ENCODE measurements around the gene ERBB2. TPM values are rescaled to one million over a fixed set of nuclear protein-coding genes. Genes with fewer than 3 reads are reported as not detected.

Gene ERBB2
- total and polyA plus RNA-seq, 2 of the 8 experiments (the other 6 are each of a cell fraction or from before 2014, with no cell fraction given): 183 to 394 TPM

DNA sequence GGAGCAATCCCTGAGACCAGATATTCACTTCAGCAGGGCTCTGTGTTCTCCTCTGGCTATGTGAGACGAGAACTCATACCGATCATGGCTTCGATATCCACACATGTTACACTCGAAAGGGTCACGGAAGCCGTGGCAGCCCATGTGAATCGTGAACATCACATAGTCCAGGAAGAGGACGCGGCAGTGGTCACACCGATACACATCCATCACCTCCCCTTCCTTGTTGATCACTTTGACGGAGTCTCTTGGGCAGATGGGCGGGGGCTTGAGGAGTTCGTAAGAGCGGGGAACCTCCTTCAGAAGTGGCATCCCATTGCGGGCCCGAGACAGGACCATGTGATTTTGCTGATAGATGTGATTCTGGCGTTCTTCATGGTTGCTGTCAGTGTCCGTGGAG, 65.9 kb downstream of the ERBB2 start:
- Histone ChIP-seq H3K79me1 (ENCODE audit: low read depth, low read length) (no peaks in the 10 kb centered on the region), H4K91ac (replicated peaks; ENCODE audit: insufficient read length, low read length) (no peak overlapping the region), H3K4me2 (ENCODE audit: insufficient read depth in 1 of 2, low read depth in 2 of 2, low read length in 2 of 2) (no peak overlapping the region), H3K27ac (ENCODE audit: low read depth, low read length) (no peak overlapping the region), H3K23me2 (ENCODE audit: low read depth, low read length) (no peaks in the 10 kb centered on the region), H2BK5ac (ENCODE audit: low read depth, low read length) (no peak overlapping the region), H4K5ac (ENCODE audit: insufficient read length, low read depth, low read length) (no peak overlapping the region), H3K4ac (replicated peaks; ENCODE audit: insufficient read length, low read depth, low read length) (no peak overlapping the region), H2BK12ac (ENCODE audit: low read depth, low read length) (no peak overlapping the region), H3K18ac (ENCODE audit: extremely low read depth, low read length) (no peak overlapping the region), H3K23ac (ENCODE audit: insufficient read length) (no peak overlapping the region), H2BK20ac (ENCODE audit: low read length) (no peak overlapping the region), H3K4me3 (ENCODE audit: extremely low read depth in 1 of 4, insufficient read depth in 2 of 4, low read depth in 3 of 4, low read length in 4 of 4) (no peak overlapping the region), H4K8ac (ENCODE audit: extremely low read depth, insufficient read depth, low read length) (no peak overlapping the region; the same call in 1 of the 2 replicates), H3K9ac (replicated peaks in 1 of 4; ENCODE audit: extremely low read depth in 1 of 4, low read depth in 3 of 4, low read length in 3 of 4) (no peak overlapping the region), H3K14ac (ENCODE audit: insufficient read length) (no peak overlapping the region), H3K79me2 (ENCODE audit: control insufficient read depth in 1 of 2, insufficient read depth in 2 of 2, low read length in 2 of 2) (no peaks in the 10 kb centered on the region), H4K20me1 (replicated peaks in 1 of 2; ENCODE audit: control insufficient read depth in 1 of 2, insufficient read depth in 2 of 2, low read length in 2 of 2) (no peaks in the 10 kb centered on the region), H2AK5ac (ENCODE audit: low read depth, low read length) (no peak overlapping the region), H3K56ac (replicated peaks; ENCODE audit: insufficient read length, low read depth, low read length) (no peak overlapping the region), H2BK15ac (ENCODE audit: low read length) (no peak overlapping the region), H3K4me1 (replicated peaks in 1 of 4; ENCODE audit: control insufficient read depth in 3 of 4, insufficient read depth in 4 of 4, low read length in 3 of 4) (no peaks in the 10 kb centered on the region), H2AFZ (ENCODE audit: low read length) (no peak overlapping the region), H2BK120ac (replicated peaks; ENCODE audit: low read depth, low read length) (no peak overlapping the region), H3K27me3 (replicated peaks in 1 of 4; ENCODE audit: control insufficient read depth in 3 of 4, extremely low read depth in 1 of 4, insufficient read depth in 3 of 4, low read length in 3 of 4) (no peaks in the 10 kb centered on the region), H3K9me3 (ENCODE audit: insufficient read depth in 2 of 2, low read depth in 1 of 2, low read length in 1 of 2) (no peaks in the 10 kb centered on the region), H3K36me3 (ENCODE audit: control insufficient read depth in 2 of 4, insufficient read depth in 4 of 4, low read length in 3 of 4) (no peaks in the 10 kb centered on the region)
- no peak for FAIRE-seq
- no peak for DNase-seq (ENCODE audit: low read depth in 1 of 2, low spot score in 2 of 2)
- 92% methylated on average over 18 of the region's 18 CpGs; no CpG with 5 or more reads in 1 of the 2 experiments for WGBS, 2 experiments (ENCODE audit: extremely low coverage in 1 of 2, insufficient coverage in 1 of 2, insufficient read length in 1 of 2, insufficient replicate concordance in 2 of 2, low coverage in 1 of 2, low lambda C conversion rate in 2 of 2, missing lambda C conversion rate in 1 of 2)
- TF ChIP-seq SIX5 (IDR thresholded peaks at IDR 0.05; ENCODE audit: low read depth, low read length): no peak
- ChIA-PET POLR2A (ENCODE audit: partially characterized antibody) (no interaction called here), CTCF (ENCODE audit: partially characterized antibody) (interaction anchor here (1.0 kb wide), 1 partner anchor 144 kb away, joined by 3 read pairs; no protein-coding TSS in a partner anchor)
